ENCODE results near the gene ACO2.

ACO2 gene

DNA sequence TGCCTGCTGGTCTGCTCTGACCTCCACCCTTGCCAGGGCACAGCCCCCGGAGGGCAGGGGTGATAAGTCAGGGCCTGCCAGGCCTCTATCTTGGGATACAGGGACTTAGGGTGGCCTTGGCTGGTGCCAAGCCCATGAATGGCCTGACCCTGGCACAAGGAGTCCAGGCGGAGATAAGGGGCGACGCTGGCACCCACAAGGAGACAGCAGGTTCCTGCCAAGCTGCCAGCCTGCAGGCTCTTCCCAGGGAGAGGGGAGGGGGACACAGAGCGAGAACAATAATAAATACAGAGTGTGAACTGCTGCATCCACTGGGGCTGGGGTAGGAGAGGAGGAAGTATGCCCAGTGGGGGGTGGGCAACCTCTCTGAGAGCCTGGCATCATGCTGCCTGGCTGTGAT is 92.9 kb downstream of the ACO2 start:
- Histone ChIP-seq H3K27ac (peak overlapping the region; percentile 81), H3K36me3 (no peaks in the 10 kb centered on the region), H3K4me3 (ENCODE audit: low read depth, low read length) (no peak overlapping the region), H3K27me3 (ENCODE audit: insufficient read depth, low read depth, severe bottlenecking) (no peaks in the 10 kb centered on the region), H3K9me3 (ENCODE audit: severe bottlenecking) (no peaks in the 10 kb centered on the region)
- TF ChIP-seq, protein P1, sequence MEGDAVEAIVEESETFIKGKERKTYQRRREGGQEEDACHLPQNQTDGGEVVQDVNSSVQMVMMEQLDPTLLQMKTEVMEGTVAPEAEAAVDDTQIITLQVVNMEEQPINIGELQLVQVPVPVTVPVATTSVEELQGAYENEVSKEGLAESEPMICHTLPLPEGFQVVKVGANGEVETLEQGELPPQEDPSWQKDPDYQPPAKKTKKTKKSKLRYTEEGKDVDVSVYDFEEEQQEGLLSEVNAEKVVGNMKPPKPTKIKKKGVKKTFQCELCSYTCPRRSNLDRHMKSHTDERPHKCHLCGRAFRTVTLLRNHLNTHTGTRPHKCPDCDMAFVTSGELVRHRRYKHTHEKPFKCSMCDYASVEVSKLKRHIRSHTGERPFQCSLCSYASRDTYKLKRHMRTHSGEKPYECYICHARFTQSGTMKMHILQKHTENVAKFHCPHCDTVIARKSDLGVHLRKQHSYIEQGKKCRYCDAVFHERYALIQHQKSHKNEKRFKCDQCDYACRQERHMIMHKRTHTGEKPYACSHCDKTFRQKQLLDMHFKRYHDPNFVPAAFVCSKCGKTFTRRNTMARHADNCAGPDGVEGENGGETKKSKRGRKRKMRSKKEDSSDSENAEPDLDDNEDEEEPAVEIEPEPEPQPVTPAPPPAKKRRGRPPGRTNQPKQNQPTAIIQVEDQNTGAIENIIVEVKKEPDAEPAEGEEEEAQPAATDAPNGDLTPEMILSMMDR (IDR thresholded peaks at IDR 0.05; ENCODE audit: low read depth, low read length) = no peak
- no peak for DNase-seq

DNA sequence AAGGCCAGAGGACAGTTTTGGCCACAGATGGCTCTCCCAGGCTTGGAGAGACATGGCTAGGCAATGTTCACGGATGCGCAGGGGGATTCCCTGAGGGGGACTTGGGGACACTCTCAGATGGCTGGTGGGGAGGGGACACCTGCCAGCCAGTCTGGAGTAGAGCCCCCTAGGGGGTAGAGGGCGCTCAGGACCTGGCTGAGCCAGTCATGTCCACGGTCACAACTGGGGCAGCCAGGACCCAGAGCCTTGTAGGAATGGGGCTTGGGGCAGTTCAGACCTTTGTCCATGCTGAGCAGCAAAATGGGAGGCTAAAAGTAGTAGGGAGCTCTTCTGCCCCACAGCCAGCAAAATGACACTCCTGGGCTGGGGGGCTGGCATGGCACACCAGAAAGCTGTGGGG is 93.5 kb downstream of the ACO2 start:
- Histone ChIP-seq H3K27ac (peak overlapping the region; percentile 81), H3K27me3 (ENCODE audit: insufficient read depth, low read depth, severe bottlenecking) (no peaks in the 10 kb centered on the region), H3K36me3 (no peaks in the 10 kb centered on the region), H3K9me3 (ENCODE audit: severe bottlenecking) (no peaks in the 10 kb centered on the region), H3K4me3 (ENCODE audit: low read depth, low read length) (no peak overlapping the region)
- peak; percentile 32 for DNase-seq
- TF ChIP-seq, protein P1 (IDR thresholded peaks at IDR 0.05; ENCODE audit: low read depth, low read length) = no peak

DNA sequence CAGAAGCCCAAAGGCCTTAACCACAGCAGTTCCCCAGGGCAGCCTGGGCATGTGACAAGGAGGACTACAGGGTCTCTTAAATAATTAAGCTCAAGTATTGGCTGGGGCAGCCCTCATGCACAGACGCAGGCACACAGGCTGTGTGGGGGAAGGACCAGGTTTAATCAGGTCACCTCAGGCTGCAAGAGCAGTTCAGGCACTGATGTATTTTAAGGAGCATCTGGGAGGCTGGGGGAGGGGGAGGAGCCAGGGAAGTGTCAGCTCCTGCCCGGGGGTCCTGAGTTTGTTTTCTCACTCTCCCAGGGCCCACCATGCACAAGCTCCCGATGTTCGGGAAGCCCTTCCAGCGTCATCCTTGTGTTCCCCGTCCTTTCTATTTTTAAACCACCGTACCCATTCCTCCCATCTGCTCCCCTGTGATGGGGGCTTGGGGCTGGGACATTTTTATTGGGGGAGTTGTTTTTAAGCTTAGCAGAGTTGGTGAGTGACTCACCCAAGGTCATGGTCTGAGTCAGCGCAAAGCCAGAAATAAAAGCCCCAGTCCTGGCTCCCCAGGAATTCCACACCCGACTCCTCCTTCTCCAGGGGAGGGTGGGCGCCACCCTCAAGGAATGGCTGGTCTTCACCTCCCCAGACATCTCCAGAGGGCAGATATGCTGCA is 94.3 kb downstream of the ACO2 start:
- Histone ChIP-seq H3K36me3 (no peaks in the 10 kb centered on the region), H3K4me3 (ENCODE audit: low read depth, low read length) (no peak overlapping the region), H3K27ac (peak overlapping the region; percentile 81), H3K9me3 (ENCODE audit: severe bottlenecking) (no peaks in the 10 kb centered on the region), H3K27me3 (ENCODE audit: insufficient read depth, low read depth, severe bottlenecking) (no peaks in the 10 kb centered on the region)
- peak; percentile 83 for DNase-seq
- TF ChIP-seq, protein P1 (IDR thresholded peaks at IDR 0.05; ENCODE audit: low read depth, low read length) = no peak

DNA sequence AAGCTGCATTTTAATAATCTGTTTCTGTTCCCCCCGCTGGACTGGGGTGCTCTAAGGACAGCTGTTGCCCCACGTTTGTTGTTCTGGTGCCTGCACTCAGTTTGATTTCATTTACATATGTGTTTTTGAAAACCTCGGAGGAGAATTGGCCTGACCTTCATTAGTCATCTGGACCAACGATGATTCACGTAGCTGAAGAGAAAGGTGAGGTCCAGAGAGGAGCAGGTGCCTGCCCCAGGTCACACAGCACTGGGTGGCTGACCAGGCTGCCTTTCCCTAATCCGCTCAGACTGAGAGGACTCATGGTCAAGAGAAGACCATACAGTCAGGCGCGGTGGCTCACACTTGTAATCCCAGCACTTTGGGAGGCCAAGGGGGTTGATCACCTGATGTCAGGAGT is 95.6 kb downstream of the ACO2 start:
- no peak overlapping the region for H3K27ac ChIP-seq
- no peaks in the 10 kb centered on the region for H3K36me3 ChIP-seq
- no peak overlapping the region for H3K4me3 ChIP-seq (ENCODE audit: low read depth, low read length)
- TF ChIP-seq, protein P1 (IDR thresholded peaks at IDR 0.05; ENCODE audit: low read depth, low read length) = no peak
- H3K9me3 ChIP-seq (ENCODE audit: severe bottlenecking) = no peaks in the 10 kb centered on the region
- no peaks in the 10 kb centered on the region for H3K27me3 ChIP-seq (ENCODE audit: insufficient read depth, low read depth, severe bottlenecking)
- DNase-seq = no peak

DNA sequence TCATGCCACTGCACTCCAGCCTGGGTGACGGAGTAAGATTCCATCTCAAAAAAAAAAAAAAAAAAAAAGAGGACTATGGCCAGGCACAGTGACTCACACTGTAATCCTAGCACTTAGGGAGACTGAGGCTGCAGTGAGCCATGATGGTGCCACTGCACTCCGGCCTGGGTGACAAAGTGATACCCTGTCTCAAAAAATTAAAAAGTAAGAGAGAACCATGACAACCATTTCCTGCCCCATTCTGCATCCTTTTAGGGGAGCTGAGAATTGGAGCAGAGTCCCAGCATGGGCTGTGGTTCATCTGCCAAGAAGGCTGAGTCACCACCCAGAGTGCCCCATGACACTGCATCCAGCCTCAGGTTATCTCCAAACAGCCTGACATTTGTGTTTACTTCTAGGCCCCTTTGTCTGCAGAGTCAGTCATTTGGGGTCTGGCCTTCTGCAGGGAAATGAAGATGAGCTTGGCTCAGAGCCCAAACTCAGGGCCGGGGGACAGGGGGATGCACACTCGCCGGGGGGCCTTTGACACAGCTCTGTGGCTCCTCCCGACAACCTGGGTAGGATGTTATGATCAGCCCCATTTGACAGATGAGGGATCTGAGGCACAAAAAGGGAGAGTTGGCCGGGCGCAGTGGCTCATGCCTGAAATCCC is 96.6 kb downstream of the ACO2 start:
- DNase-seq = no peak

More for the DNA sequence above, 96.6 kb downstream of the ACO2 start:
- H3K27ac ChIP-seq = no peak overlapping the region
- no peaks in the 10 kb centered on the region for H3K9me3 ChIP-seq (ENCODE audit: severe bottlenecking)
- H3K36me3 ChIP-seq = no peaks in the 10 kb centered on the region
- TF ChIP-seq, protein P1 (IDR thresholded peaks at IDR 0.05; ENCODE audit: low read depth, low read length) = no peak
- H3K27me3 ChIP-seq (ENCODE audit: insufficient read depth, low read depth, severe bottlenecking) = no peaks in the 10 kb centered on the region
- H3K4me3 ChIP-seq (ENCODE audit: low read depth, low read length) = no peak overlapping the region
